HEK293 (cell line): ENCODE data around the gene COL6A2.

Experiments used
- CTCF ChIA-PET: fragments of 350-600 bp; formaldehyde crosslinking; extraction: SDS; loops from one replicate; lab custom pipeline; 2021; ENCODE audit warnings: antibody characterized with exemption; lab: Yijun Ruan, JAX
- POLR2A ChIA-PET: fragments of 300-600 bp; formaldehyde crosslinking; extraction: SDS; loops from one replicate; lab custom pipeline; 2020; ENCODE audit warnings: antibody characterized with exemption, inconsistent platforms; lab: Yijun Ruan, JAX
- H3K27ac ChIP-seq: fragments of 200-500 bp; sonication (Bioruptor generic); 2 replicates; pipeline ENCODE4 v1.5.1; 2014; ENCODE audit warnings: low read depth, low read length, control low read depth, inconsistent platforms; ENCODE audit errors: extremely low read depth
- H3K36me3 ChIP-seq, 2 experiments: fragments of 200-500 bp in 1 of 2; sonication (Bioruptor generic) in 1 of 2; 1 replicate in 1 of 2; 2 replicates in 1 of 2; pipeline ENCODE4 v1.5.1; 2014 to 2017; ENCODE audit warnings: inconsistent platforms in 2 of 2, low read length in 2 of 2; ENCODE audit not compliant: control insufficient read depth in 2 of 2, insufficient read depth in 1 of 2
- H3K4me1 ChIP-seq: fragments of 200-500 bp; sonication (Bioruptor generic); 2 replicates; pipeline ENCODE4 v1.5.1; 2014; ENCODE audit warnings: mild to moderate bottlenecking, low read length, inconsistent platforms; ENCODE audit not compliant: control insufficient read depth, insufficient read depth
- H3K4me3 ChIP-seq: 2 replicates; pipeline ENCODE4 v1.5.1; 2011; ENCODE audit warnings: low read depth, mild to moderate bottlenecking, control low read depth, low read length, moderate library complexity
- H3K9me3 ChIP-seq: fragments of 200-500 bp; sonication (Bioruptor generic); 2 replicates; pipeline ENCODE4 v1.5.1; 2014; ENCODE audit warnings: low read depth, low read length, inconsistent platforms; ENCODE audit not compliant: control insufficient read depth, insufficient read depth
- BCL6B ChIP-seq: fragments of 450-650 bp; formaldehyde crosslinking; IDR thresholded peaks from 2 replicates; pipeline ENCODE4 v1.5.1; 2017; ENCODE audit warnings: missing biosample characterization, missing genetic modification characterization
- INSM2 ChIP-seq: fragments of 450-650 bp; formaldehyde crosslinking; IDR thresholded peaks from 2 replicates; pipeline ENCODE4 v1.5.1; 2016; ENCODE audit warnings: missing biosample characterization, missing genetic modification characterization
- OSR2 ChIP-seq: fragments of 450-650 bp; formaldehyde crosslinking; IDR thresholded peaks from 2 replicates; pipeline ENCODE4 v1.5.1; 2016; ENCODE audit warnings: missing biosample characterization, missing genetic modification characterization
- PRDM6 ChIP-seq: fragments of 450-650 bp; formaldehyde crosslinking; IDR thresholded peaks from 2 replicates; pipeline ENCODE4 v1.5.1; 2017; ENCODE audit warnings: missing biosample characterization, missing genetic modification characterization
- SP3 ChIP-seq: fragments of 450-650 bp; formaldehyde crosslinking; IDR thresholded peaks from 2 replicates; pipeline ENCODE4 v1.5.1; 2016; ENCODE audit warnings: missing biosample characterization, missing genetic modification characterization
- TRIM28 ChIP-seq: IDR thresholded peaks from 2 replicates; pipeline ENCODE4 v1.6.1; 2011; ENCODE audit warnings: low read length, control low read depth, borderline replicate concordance
- ZIC2 ChIP-seq: fragments of 450-650 bp; formaldehyde crosslinking; IDR thresholded peaks from 2 replicates; pipeline ENCODE4 v1.5.1; 2016; ENCODE audit warnings: missing biosample characterization, missing genetic modification characterization
- ZNF112 ChIP-seq: fragments of 450-650 bp; formaldehyde crosslinking; IDR thresholded peaks from 2 replicates; pipeline ENCODE4 v1.5.0; 2017; ENCODE audit warnings: missing biosample characterization, missing genetic modification characterization
- ZNF174 ChIP-seq: fragments of 450-650 bp; formaldehyde crosslinking; IDR thresholded peaks from 2 replicates; pipeline ENCODE4 v1.5.0; 2017; ENCODE audit warnings: missing biosample characterization, mild to moderate bottlenecking, missing genetic modification characterization
- ZNF19 ChIP-seq: fragments of 450-650 bp; formaldehyde crosslinking; IDR thresholded peaks from 2 replicates; pipeline ENCODE4; 2016; ENCODE audit warnings: missing biosample characterization, missing genetic modification characterization, low read depth
- ZNF223 ChIP-seq: fragments of 450-650 bp; formaldehyde crosslinking; IDR thresholded peaks from 2 replicates; pipeline ENCODE4 v1.5.1; 2016; ENCODE audit warnings: missing biosample characterization, missing genetic modification characterization
- ZNF239 ChIP-seq: fragments of 450-650 bp; formaldehyde crosslinking; IDR thresholded peaks from 2 replicates; pipeline ENCODE4 v1.5.1; 2016; ENCODE audit warnings: missing biosample characterization, missing genetic modification characterization
- ZNF324 ChIP-seq: fragments of 450-650 bp; formaldehyde crosslinking; IDR thresholded peaks from 2 replicates; pipeline ENCODE4 v1.5.1; 2016; ENCODE audit warnings: missing biosample characterization, missing genetic modification characterization
- ZNF335 ChIP-seq: fragments of 450-650 bp; formaldehyde crosslinking; conservative IDR thresholded peaks from 2 replicates; pipeline ENCODE4 v1.5.1; 2016; ENCODE audit warnings: missing biosample characterization, missing genetic modification characterization
- ZNF341 ChIP-seq: fragments of 450-650 bp; formaldehyde crosslinking; IDR thresholded peaks from 2 replicates; pipeline ENCODE4; 2016; ENCODE audit warnings: low read depth, missing biosample characterization, missing genetic modification characterization
- ZNF391 ChIP-seq: fragments of 450-650 bp; formaldehyde crosslinking; IDR thresholded peaks from 2 replicates; pipeline ENCODE4 v1.5.1; 2016; ENCODE audit warnings: low read depth, missing biosample characterization, missing genetic modification characterization, borderline replicate concordance
- ZNF404 ChIP-seq: fragments of 450-650 bp; formaldehyde crosslinking; IDR thresholded peaks from 2 replicates; pipeline ENCODE4 v1.5.1; 2017; ENCODE audit warnings: missing biosample characterization, missing genetic modification characterization
- ZNF426 ChIP-seq: fragments of 450-650 bp; formaldehyde crosslinking; IDR thresholded peaks from 2 replicates; pipeline ENCODE4 v1.5.1; 2017; ENCODE audit warnings: missing biosample characterization, missing genetic modification characterization, mild to moderate bottlenecking, inconsistent platforms, moderate library complexity
- ZNF449 ChIP-seq: fragments of 450-650 bp; formaldehyde crosslinking; IDR thresholded peaks from 2 replicates; pipeline ENCODE4 v1.5.1; 2017; ENCODE audit warnings: missing biosample characterization, mild to moderate bottlenecking, missing genetic modification characterization, moderate library complexity
- ZNF501 ChIP-seq: fragments of 450-650 bp; formaldehyde crosslinking; IDR thresholded peaks from 2 replicates; pipeline ENCODE4 v1.5.1; 2016; ENCODE audit warnings: missing biosample characterization, missing genetic modification characterization
- ZNF561 ChIP-seq: fragments of 450-650 bp; IDR thresholded peaks from 2 replicates; pipeline ENCODE4 v1.5.1; 2018; ENCODE audit warnings: missing biosample characterization, missing genetic modification characterization, borderline replicate concordance
- ZNF580 ChIP-seq: fragments of 450-650 bp; formaldehyde crosslinking; IDR thresholded peaks from 2 replicates; pipeline ENCODE4 v1.5.1; 2016; ENCODE audit warnings: missing biosample characterization, missing genetic modification characterization
- ZNF621 ChIP-seq: fragments of 450-650 bp; formaldehyde crosslinking; IDR thresholded peaks from 2 replicates; pipeline ENCODE4 v1.5.1; 2017; ENCODE audit warnings: missing biosample characterization, missing genetic modification characterization
- ZNF623 ChIP-seq: fragments of 450-650 bp; formaldehyde crosslinking; IDR thresholded peaks from 2 replicates; pipeline ENCODE4 v1.5.1; 2016; ENCODE audit warnings: missing biosample characterization, missing genetic modification characterization
- ZNF658 ChIP-seq: fragments of 450-650 bp; formaldehyde crosslinking; IDR thresholded peaks from 2 replicates; pipeline ENCODE4; 2016; ENCODE audit warnings: missing biosample characterization, missing genetic modification characterization
- ZNF692 ChIP-seq: fragments of 450-650 bp; formaldehyde crosslinking; IDR thresholded peaks from 2 replicates; pipeline ENCODE4 v1.5.1; 2016; ENCODE audit warnings: missing biosample characterization, missing genetic modification characterization
- ZNF747 ChIP-seq: fragments of 450-650 bp; formaldehyde crosslinking; IDR thresholded peaks from 2 replicates; pipeline ENCODE4 v1.5.1; 2016; ENCODE audit warnings: missing biosample characterization, missing genetic modification characterization
- ZNF830 ChIP-seq: fragments of 450-650 bp; IDR thresholded peaks from 2 replicates; pipeline ENCODE4 v1.5.0; 2018; ENCODE audit warnings: missing biosample characterization, missing genetic modification characterization, low read depth, mild to moderate bottlenecking, moderate library complexity

Gene COL6A2

DNA sequence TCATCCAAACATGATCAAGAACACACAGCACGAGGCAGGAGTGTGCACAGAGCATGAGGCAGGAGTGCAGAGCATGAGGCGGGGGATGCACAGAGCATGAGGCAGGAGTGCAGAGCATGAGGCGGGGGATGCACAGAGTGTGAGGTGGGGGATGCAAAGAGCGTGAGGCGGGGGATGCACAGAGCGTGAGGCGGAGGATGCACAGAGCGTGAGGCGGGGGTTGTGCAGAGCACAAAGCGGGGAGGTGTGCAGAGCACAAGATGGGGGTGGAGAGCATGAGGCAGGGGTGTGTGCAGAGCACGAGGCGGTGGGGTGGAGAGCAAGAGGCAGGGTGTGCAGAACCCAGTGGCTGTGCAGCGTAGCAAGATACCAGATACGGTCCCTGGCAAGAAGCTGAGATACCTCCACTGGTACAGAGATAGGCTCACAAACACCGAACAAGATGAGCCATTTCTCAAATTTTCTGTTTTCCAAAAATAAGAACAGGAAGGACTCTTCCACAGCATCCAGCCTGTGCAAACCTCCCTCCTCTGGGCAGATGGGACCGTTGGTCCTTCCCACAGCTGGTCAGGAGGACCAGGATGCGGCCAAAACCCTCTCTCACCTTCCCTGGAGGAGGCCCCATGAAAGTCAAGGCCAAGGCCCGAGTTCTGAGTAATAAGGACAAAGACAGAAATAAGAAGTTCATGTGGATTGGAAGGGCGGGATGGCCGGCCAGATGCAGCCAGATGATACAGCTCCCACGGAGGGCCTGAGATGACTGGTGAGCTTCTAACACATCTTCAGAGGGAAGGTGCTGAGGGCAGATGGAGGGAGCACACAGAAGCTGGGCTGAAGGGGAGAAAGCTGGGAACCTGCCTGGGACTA lies 74.3 kb downstream of the COL6A2 start:
- no peaks in the 10 kb centered on the region for H3K4me1 ChIP-seq
- ChIA-PET CTCF (interaction anchor here (0.8 kb wide), 1 partner anchor 19 kb away, joined by 3 read pairs; no protein-coding TSS in a partner anchor), POLR2A (no interaction called here)
- H3K9me3 ChIP-seq = no peaks in the 10 kb centered on the region
- TF ChIP-seq ZNF658 (tag by site-specific recombination) (no peak), PRDM6 (tag by site-specific recombination) (no peak), ZNF561 (no peak), ZNF621 (tag by site-specific recombination) (no peak), OSR2 (no peak), TRIM28 (no peak), ZNF112 (no peak), ZNF223 (tag by site-specific recombination) (no peak), ZNF324 (tag by site-specific recombination) (no peak), ZNF391 (tag by site-specific recombination) (no peak), ZNF623 (no peak), ZNF426 (tag by site-specific recombination) (no peak), ZNF404 (tag by site-specific recombination) (no peak), INSM2 (no peak)
- H3K27ac ChIP-seq = no peak overlapping the region
- no peak overlapping the region for H3K4me3 ChIP-seq
- H3K36me3 ChIP-seq = no peaks in the 10 kb centered on the region

GRCh38 chr21:46172863-46173528 lies 75.1 kb downstream of the COL6A2 start:
- H3K9me3 ChIP-seq = no peaks in the 10 kb centered on the region
- H3K4me1 ChIP-seq = no peaks in the 10 kb centered on the region
- no peak overlapping the region for H3K27ac ChIP-seq
- ChIA-PET POLR2A (no interaction called here), CTCF (interaction anchor here (0.8 to 0.9 kb wide), 2 partner anchors 20 to 203 kb away, joined by 3 to 4 read pairs; no protein-coding TSS in a partner anchor)
- no peaks in the 10 kb centered on the region for H3K36me3 ChIP-seq
- no peak overlapping the region for H3K4me3 ChIP-seq
- TF ChIP-seq ZNF580 (tag by site-specific recombination) = no peak
- no peak for TF ChIP-seq ZNF239
- TF ChIP-seq ZNF501 (tag by site-specific recombination) = no peak
- TF ChIP-seq BCL6B (tag by site-specific recombination) = no peak
- TF ChIP-seq ZIC2 (tag by site-specific recombination) = no peak
- TF ChIP-seq SP3 (tag by site-specific recombination) = no peak
- TF ChIP-seq ZNF692 (tag by site-specific recombination) = no peak
- no peak for TF ChIP-seq ZNF747 (tag by site-specific recombination)
- no peak for TF ChIP-seq ZNF449 (tag by site-specific recombination)
- no peak for TF ChIP-seq ZNF404 (tag by site-specific recombination)
- no peak for TF ChIP-seq ZNF830 (tag by site-specific recombination)
- no peak for TF ChIP-seq ZNF335 (tag by site-specific recombination)
- no peak for TF ChIP-seq ZNF341 (tag by site-specific recombination)
- TF ChIP-seq ZNF174 = no peak
- no peak for TF ChIP-seq ZNF19 (tag by site-specific recombination)
